KG1 (cell line): Measurements from ENCODE around the gene AHI1.
"Not testable (repeated sequence)": the region's sequence is repeated elsewhere in the genome, so short reads cannot be mapped to it uniquely, and the experiment has no call there.

Experiments used
- DNase-seq: peaks from one replicate; lab custom pipeline; 2025; lab: John Stamatoyannopoulos, UW

AHI1 gene

DNA sequence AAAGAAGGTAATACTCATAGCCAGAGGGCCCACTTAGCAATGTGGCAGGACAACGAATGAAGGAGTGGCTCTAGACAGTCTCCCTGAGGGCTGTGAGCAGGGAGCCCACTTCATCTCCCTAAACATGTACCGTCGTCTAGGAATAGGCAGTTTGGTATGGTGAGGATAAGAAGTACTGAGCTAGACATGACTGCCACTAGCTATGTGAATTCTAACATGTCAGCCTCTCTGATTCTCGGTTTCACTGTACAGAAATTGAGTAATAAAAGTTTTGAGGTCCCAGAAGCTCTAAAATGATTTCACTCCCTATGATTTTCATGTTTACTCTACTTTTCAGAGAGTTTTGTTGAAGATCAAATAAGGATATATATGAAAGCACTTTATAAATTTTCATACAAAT, 107.1 kb downstream of the AHI1 start:
- DNase-seq: no peak

DNA sequence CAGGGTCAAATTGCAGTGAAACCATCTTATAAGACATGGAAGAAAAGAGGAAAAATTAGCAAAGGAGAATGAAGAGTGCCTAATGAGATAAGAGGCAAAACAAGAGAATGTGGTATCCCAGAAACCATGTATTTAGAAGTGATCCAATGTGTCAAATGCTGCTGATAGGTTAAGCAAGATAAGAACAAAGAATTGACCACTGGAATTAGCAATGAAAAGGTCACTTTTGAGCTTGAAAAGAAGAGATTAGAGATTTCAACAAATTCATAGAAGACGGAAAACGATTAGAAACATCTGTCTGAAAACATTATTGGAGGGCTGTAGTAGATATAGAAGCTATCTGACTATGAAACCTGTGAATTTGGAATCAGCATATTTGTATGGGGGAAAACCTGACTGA, 112.2 kb downstream of the AHI1 start:
- no peak for DNase-seq

DNA sequence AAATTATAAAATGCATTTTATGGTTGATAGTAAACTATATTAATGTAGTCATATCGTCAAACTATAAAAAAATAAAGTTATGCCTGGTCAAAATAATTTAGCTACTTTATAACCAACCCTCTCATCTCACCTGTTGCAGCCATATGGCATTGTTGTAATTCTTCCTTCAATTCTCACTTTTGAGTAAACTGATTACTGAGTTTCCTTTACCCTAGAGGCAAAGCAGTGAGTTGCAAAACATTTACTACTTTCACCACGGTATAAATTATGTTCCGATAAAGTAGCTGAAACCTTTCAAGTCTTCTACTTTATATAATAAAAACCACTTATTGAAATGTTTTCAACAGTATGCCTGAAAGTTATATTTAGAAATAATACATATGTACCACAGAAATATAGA, 113.8 kb downstream of the AHI1 start:
- DNase-seq: no peak

DNA sequence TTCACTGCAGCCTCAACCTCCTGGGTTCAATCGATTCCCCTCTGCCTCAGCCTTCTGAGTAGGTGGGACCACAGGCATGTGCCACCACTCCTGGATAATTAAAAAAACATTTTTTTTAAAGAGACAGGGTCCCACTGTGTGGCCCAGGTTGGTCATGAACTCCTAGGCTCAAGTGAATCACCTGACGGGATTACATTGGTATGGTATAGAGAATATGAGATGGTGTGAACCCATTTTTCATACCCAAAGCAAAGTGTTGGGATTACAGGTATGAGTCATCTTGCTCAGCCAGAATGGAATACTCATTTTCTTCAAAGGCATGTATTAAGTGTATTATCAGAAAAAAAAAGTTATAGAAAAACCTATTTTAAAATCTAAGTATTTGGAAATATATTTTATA, 114.2 kb downstream of the AHI1 start:
- DNase-seq: no peak

DNA sequence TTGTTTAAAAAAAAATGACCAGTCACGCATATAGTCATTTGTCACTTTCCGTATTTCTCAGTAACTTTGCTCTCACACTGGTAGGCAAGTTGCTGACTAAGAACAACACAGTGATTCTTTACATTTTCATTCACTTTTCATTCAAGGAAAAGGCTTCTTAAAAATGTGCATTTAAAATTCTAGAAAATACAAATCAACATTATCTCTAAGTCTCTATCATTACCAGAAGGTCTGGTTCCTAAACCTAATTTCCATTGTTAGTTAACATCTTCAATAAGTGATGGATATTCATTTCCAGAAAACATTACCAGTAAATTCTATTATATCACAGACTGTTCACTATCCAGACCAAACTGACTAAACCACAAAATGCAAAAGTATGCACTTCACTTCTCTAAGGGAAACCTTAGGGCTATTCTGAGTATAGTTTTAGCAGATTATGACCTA, 115.3 kb downstream of the AHI1 start:
- no peak for DNase-seq

DNA sequence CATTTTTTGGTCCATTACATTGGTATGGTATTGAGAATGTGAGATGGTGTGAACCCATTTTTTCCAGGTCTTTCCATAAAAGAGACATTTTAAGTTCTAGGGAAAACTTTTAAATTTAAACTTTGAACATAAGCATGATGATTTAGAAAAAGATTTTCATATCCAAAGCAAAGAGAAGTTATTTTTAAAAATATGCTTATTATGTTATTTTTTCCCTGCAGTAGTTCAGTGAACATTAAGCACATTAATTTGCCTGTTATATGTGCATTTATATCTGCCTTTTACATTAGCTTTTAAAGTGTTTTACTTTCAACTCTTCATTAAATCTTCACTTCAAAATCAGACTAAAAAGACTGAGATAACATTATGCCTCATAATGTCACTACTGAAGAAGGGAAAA, 116.7 kb downstream of the AHI1 start:
- no peak for DNase-seq

DNA sequence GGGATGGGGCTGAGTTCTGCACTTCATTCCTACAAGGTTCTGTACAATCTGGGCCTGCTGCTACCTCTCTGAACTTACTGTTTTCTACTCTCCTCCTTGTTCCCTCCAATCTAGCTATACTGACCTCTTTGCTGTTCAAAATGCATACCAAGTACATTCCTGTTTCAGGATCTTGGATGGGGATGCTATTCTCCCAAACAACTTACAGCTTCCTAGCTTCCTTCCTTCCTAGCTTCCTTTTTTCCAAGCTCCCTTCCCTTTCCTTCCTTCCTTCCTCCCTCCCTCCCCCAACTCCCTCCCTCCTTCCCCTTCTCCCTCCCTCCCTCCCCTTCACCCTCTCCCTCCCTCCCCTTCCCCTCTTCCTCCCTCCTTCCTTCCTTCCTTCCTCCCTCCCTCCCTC, 117.9 kb downstream of the AHI1 start:
- no peak for DNase-seq

DNA sequence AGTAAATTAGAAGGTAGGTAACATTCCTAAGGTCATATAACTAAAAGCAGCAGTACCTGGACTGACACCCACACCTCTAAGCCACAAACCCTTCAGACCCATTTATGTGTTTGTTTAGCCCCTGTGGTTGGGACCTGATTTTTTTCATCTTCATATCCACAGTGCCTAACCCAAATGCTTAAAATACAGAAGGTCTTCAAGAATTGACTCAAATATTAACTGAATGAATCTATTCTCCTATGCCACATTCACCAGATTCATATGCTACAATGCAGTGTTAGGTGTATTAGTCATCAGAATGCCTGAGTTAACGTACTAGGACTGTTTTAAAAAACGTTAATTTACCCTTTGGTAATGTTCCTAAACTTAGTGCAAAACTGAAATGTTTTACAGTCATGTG, 124.8 kb downstream of the AHI1 start:
- no peak for DNase-seq

DNA sequence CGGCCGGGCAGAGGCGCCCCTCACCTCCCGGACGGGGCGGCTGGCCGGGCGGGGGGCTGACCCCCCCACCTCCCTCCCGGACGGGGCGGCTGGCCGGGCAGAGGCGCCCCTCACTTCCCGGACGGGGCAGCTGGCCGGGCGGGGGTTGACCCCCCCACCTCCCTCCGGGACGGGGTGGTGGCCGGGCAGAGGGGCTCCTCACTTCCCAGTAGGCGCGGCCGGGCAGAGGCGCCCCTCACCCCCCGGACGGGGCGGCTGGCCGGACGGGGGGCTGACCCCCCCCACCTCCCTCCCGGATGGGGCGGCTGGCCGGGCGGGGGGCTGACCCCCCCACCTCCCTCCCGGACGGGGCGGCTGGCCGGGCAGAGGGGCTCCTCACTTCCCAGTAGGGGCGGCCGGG, 133.9 kb downstream of the AHI1 start:
- DNase-seq: not testable (repeated sequence)

DNA sequence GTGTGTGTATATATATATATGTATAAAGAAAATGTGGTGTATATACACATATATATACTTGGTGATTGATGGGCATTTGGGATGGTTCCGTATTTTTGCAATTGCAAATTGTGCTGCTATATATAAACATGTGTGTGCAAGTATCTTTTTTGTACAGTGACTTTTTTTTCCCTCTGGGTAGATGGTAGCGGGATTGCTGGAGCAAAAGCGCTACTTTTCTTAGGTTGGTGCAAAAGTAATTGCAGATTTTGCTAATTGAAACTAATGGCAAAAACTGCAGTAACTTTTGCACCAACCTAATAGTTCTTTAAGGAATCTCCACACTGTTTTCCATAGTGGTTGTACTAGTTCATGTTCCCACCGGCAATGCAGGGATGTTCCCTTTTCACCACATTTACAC, 135.4 kb downstream of the AHI1 start:
- DNase-seq: no peak

DNA sequence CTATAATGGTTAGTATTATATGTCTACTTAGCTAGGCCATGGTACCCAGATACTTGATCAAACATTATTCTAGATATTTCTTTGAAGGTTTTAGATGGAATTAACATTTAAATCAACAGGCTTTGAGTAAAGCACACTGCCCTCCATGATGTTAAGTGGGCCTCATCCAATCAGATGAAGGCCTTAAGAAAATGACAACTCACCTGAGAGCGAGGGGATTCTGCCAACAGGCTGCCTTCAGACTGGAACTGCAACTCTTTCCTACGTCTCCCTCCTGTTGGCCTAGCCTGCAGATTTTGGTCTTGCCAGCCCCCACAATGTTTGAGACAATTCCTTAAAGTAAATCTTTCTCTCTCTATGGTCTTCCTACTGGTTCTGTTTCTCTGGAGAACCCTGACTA, 137.3 kb downstream of the AHI1 start:
- DNase-seq: no peak

DNA sequence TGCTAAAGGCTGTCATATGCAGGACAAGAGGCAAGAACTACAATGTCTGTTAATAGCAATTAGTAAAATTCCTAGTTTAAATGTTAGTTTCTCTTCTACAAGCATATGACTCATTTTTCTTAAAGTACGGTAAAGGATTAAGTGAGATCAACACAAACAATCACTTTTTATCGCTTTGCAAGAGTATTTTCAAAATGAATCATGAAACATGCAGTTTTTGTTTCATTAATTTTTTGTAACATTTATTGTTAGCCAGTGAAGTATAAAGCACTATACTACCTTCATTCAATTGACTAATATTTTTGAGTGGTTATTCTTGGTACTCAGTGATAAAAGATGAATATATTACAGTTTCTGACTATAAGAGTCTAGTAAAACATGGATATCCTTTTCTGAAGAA, 138.6 kb downstream of the AHI1 start:
- DNase-seq: no peak

DNA sequence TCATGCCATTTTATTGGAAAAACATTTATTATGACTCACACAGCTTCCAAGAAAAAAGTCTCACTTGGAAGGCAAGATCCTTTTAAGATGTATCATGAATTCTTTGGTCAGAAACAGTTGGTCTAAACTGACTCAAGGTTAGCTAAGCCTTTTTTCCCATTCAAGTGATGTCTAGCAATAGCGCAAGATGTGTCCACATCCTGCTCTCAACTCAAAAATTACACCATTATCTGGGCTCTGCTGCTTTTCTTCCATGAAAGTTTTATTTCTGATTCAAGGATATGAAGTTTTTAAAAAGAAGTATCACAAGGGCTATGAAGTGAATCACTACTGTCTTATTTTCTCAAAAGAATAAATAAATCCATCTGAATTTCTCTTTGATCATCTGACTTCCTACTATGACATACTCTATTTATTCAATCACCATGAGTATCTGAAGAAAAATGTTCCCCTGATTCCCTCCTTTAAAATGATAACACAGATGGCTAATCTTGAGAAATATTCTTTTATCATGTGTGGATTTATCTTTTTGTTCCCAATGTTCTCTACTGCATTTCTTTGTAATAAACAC, 139.2 kb downstream of the AHI1 start:
- no peak for DNase-seq

DNA sequence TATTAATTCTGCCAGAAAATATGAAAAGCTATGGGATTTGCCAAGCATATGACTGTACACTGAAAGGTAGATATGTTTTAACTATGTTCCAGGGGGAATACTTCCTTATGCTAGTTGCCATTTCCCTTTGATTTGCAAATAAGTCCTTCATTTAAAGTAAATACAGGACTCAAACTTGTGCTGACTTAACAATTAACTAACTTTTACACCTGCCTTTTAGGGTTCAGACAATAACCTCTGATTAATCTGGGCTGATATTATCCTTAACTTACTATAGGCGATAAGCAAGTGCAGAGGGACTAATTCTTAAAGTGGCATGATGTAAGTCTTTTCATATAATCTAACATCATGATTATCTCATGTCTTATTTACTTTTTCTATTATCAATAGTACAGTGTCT, 143.1 kb downstream of the AHI1 start:
- no peak for DNase-seq

DNA sequence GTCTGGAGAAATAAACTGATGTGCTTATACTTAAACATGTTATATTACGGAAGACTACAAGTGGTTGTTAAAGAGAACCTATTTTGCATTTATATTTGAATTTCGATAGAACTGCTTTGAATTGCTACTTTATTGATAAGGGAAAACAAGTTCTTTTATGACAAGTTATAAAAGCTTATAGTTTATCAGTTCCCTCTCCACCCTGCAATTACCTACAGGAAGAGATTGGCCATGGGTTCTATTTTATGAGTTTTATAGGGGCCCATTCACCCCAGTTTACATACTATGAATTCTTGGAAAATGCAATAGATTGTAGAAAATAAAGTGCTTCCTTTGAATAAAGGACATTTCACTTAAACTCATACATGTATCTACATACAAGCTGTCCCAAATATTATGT, 144.4 kb downstream of the AHI1 start:
- DNase-seq: no peak

DNA sequence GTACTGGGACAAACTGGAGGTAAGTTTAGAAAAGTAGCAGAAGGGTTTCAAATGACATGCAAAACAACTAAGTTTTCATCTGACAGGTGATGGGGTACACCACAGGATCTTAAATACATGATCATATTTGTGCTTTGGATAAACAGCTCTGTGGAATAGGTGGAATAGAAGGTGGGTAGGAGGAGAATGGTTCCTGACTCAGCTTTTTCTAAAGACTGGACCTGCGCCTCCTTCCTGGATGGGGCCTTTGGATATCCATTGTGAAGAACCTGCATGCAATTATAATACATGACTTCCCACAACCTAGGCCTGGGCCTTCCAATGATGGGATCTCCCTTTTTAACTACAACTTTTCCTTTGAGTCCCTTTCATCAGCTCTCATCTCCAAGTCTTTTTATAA, 145.9 kb downstream of the AHI1 start:
- DNase-seq: no peak

DNA sequence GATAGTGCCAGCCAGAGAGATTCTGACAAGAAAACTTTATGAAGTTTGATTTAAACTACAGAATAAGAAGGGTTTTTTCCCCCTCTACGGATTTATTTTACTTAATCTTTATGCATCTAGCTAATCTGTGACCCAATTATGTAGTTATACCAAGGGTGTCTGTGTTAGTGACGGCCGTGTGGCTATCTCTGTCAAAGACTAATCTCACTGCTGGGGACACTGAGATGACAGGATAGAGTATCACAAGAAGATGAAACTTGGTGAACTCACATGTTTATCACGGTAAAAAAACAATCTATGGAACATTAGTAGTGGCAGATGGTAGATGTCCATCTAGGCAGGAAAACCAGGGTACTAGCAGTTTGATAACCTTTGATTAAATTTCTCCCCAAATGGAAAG, 149.7 kb downstream of the AHI1 start:
- no peak for DNase-seq

DNA sequence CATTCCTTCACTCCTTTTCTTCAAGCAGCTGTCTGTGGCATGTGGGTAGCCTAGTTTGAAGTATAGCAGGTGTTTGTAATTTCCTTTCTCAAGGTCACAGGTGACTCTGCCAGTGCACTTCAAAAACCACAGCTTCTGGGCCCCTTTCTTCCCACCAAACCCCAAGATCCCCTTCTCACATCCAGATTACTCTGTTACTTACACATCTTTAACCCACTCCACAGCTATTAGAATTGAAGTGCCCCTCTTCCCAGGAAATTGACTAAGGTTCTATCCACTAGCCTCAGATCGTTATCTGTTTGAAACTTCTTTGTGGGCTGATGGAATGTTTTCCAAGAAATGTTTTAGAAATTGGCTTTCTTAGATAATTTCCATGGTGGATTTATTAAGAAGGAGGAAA, 150.8 kb downstream of the AHI1 start:
- DNase-seq: no peak

DNA sequence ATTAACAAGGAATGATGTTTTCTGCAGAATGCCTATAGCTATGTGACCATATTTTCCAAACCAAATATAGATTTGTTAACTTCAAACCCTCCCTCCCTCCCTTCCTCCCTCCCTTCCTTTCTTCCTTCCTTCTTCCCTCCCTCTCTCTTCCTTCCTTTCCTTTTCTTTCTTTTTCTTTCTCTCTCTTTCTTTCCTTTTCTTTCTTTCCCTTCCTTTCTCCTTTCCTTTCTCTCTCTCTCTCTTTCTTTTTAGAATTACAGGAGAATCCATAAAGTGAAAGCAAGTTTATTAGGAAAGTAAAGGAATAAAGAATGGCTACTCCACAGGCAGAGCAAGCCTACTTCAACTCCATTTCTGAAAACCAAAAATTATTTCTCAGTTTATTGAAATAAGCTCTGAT, 153.0 kb downstream of the AHI1 start:
- no peak for DNase-seq

DNA sequence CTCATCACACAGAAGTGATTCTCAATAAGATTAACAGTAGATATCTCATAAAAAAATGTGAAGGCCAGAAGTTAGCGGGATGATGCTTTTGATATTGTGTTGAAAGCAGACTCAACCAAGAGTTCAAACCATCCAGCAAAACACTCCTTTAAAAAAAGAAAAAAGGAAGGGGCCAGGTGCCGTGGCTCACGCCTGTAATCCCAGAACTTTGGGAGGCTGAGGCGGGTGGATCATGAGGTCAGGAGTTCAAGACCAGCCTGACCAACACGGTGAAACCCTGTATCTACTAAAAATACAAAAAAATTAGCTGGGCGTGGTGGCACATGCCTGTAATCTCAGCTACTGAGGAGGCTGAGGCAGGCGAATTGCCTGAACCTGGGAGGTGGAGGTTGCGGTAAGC, 157.6 kb downstream of the AHI1 start:
- DNase-seq: not testable (repeated sequence)

DNA sequence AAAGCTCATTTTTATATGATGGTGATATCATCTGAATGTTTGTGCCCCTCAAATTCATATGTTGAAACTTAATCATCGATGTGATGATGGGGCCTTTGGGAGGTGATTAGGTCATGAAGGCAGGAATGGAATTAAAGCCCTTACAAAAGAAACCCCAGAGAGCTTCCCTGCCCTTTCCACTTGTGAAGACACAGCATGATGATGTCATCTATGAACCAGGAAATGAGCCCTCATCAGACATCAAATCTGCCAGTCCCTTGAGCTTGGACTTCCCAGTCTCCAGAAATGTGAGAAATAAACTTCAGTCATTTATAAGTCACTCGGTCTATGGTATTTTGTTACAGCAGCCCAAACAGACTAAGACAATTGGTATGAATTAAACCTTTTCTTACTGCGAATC, 163.4 kb downstream of the AHI1 start:
- no peak for DNase-seq

DNA sequence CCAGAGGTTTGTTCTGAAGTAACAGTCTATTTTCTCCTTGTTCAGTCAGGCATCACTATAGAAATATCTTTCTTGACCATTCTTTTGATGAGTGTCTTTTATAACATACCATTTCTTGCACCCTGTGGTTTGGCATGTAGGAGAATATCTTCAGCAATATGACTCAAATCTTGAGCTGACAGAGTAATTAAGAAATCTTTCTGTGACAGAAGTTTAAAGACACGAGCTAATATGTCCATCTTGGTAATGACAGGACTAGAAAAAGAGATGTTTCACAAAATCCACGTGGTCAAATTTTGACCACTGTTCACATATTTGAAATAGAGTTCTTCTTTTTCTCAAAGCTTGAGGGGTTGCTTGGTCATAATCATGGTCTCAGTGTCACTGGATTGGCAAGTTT, 166.5 kb downstream of the AHI1 start:
- no peak for DNase-seq

DNA sequence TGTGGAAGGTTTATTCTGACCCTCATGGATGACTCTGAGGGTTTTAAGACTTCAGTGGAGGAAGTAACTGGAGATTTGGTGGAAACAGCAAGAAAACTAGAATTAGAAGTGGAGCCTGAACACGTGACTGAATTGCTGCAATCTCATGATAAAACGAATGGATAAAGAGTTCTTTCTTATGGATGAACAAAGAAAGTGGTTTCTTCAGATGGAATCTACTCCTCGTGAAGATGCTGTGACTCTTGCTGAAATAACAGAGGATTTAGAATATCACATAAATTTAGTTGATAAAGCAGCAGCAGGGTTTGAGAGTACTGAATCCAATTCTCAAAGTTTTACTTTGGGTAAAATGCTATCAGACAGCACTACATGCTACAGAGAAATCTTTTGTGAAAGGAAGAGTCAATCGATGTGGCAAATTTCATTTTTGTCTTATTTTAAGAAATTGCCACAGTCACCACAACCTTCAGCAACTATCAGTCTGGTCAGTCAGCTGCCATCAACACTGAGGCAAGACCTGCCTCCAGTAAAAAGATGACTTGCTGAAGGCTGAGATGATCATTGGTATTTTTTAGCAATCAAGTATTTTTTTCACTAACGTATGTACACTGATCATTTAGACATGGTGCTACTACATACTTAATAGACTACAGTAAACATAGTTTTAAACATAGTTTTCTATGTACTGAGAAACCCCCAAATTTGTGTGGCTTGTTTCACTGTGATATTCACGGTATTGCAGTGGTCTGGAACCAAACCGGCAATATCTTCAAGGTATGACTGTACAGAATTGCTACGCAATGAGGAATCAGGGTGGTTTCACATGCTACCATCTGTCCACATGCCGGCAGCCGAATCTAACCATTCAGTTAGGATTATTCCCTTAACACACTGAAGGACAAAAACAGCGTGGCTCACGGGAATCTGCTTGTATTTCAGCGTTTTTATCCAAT, 167.4 kb downstream of the AHI1 start:
- no peak for DNase-seq

DNA sequence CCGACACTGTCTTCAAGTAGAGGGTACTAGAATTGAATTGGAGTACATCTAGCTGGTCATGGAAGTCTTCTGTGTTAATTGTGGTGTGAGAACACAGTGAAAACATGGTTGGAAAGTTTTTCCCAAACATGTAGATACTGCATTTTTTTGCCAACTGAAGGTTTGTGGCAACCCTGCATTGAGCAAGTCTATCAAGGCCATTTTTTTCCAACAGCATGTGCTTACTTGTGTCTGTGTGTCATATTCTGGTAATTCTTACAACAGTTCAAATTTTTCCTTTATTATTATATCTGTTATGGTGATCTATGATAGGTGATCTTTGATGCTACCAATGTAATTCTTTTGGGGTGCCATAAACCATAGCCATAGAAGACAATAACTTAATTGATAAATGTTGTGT, 169.4 kb downstream of the AHI1 start:
- DNase-seq: no peak
